Kidney (tissue), 14 donors: ENCODE measurements around the gene RGS3. TPM values are rescaled to one million over a fixed set of nuclear protein-coding genes. Genes with fewer than 3 reads are reported as not detected.

Experiments used
- DNase-seq, 5 donors: peaks; one replicate each; pipeline ENCODE4 v3.0.0-alpha.2; 2013 to 2020
- FAIRE-seq: peaks from 2 replicates; lab custom pipeline; 2012; peaks lifted over from hg19 to GRCh38; lab: Jason Lieb, UNC
- H3K27ac ChIP-seq, 2 donors: one replicate each; pipeline ENCODE4 v1.7.0; 2013; ENCODE audit warnings: low read depth in 2 of 2, low read length in 2 of 2, inconsistent platforms in 1 of 2
- H3K27me3 ChIP-seq: one replicate; pipeline ENCODE4 v1.7.1; 2013; ENCODE audit warnings: low read length, inconsistent platforms; ENCODE audit not compliant: control insufficient read depth, insufficient read depth
- H3K36me3 ChIP-seq, 3 donors: one replicate each; pipeline versions ENCODE4 v1.7.0 to v1.7.1; 2013; ENCODE audit warnings: low read length in 3 of 3, control low read depth in 1 of 3, inconsistent platforms in 1 of 3; ENCODE audit not compliant: insufficient read depth in 3 of 3, control insufficient read depth in 2 of 3
- H3K4me1 ChIP-seq, 3 donors: one replicate each; pipeline versions ENCODE4 v1.7.0 to v1.7.1; 2013; ENCODE audit warnings: low read length in 3 of 3, inconsistent platforms in 1 of 3, low read depth in 1 of 3; ENCODE audit not compliant: control insufficient read depth in 2 of 3, insufficient read depth in 2 of 3
- H3K4me3 ChIP-seq, 3 donors: one replicate each; pipeline versions ENCODE4 v1.7.0 to v1.8.1; 2013; ENCODE audit warnings: low read length in 3 of 3, control low read depth in 1 of 3, inconsistent platforms in 1 of 3
- H3K9ac ChIP-seq, 3 donors: one replicate each; pipeline versions ENCODE4 v1.7.0 to v1.7.1; 2013; ENCODE audit warnings: low read length in 3 of 3, control low read depth in 1 of 3, inconsistent platforms in 1 of 3
- H3K9me3 ChIP-seq, 3 donors: one replicate each; pipeline versions ENCODE4 v1.7.0 to v1.7.1; 2013; ENCODE audit warnings: low read length in 3 of 3, control low read depth in 1 of 3, inconsistent platforms in 1 of 3; ENCODE audit not compliant: control insufficient read depth in 2 of 3, insufficient read depth in 1 of 3
- intact Hi-C: fragments of 100-400 bp; cut with DNase I; formaldehyde crosslinking; loops from one replicate; pipeline ENCODE4 v1.11.1; 2022
- polyA plus RNA-seq: library from polyadenylated mRNA; stranded (reverse); fragments of 350-450 nt; fragmentation: Illumina TruSeq; extraction: RNeasy Lipid Tissue Mini Kit (QIAGEN cat#74804); gene quantifications from one replicate; pipeline ENCODE4 v1.2.3, GENCODE V29; 2014; ENCODE audit warnings: low read depth, low replicate concordance; ENCODE audit not compliant: insufficient read depth
- total RNA-seq: library from RNA; stranded (reverse); fragmentation: NEBNext Ultra II Directional; extraction: Animal tissue kit (Norgen Biotek cat#: 25700); gene quantifications from one replicate; pipeline ENCODE4 v1.2.1, GENCODE V29; 2021
- TF ChIP-seq, protein P1 (sequence below): IDR thresholded peaks from 3 replicates; pipeline ENCODE4 v1.5.1; 2012; ENCODE audit warnings: mild to moderate bottlenecking, moderate library complexity, borderline replicate concordance; ENCODE audit not compliant: insufficient read depth; ENCODE audit errors: extremely low read depth
- donor health status: control.
- donor health status: control.
- donor health status: control.
- donor health status: control.
- donor health status: control.
- donor health status: DM: yes; HTN: yes; CAD: no.
- donor health status: Normal renal cell carcinoma (clear cell type).

Gene RGS3
- total and polyA plus RNA-seq, 2 donors from 2014 or later, result 114 to 137 TPM

DNA sequence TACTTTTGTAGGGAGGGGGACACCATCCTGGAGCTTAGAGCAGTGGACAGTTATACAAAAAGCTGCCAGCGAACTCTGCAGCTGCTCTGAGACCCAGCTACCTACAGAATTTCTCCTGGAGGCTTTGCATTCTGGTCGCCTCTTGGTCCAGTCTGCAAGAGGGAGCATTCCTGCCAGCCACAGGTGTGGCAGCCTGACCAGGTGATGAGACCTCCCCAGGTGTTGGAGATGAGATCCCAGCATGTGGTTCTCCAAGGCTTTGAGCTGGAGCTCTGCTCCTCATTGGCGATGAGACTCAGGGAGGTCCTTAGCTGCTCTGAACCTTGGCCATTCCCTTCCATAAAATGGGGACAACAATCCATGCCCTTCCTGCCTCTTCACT, 69.3 kb downstream of the RGS3 start:
- intact Hi-C loops, result no loop called here
- DNase-seq (no peak), FAIRE-seq (no peak)
- no peak overlapping the region for H3K4me3 ChIP-seq
- TF ChIP-seq, protein P1, sequence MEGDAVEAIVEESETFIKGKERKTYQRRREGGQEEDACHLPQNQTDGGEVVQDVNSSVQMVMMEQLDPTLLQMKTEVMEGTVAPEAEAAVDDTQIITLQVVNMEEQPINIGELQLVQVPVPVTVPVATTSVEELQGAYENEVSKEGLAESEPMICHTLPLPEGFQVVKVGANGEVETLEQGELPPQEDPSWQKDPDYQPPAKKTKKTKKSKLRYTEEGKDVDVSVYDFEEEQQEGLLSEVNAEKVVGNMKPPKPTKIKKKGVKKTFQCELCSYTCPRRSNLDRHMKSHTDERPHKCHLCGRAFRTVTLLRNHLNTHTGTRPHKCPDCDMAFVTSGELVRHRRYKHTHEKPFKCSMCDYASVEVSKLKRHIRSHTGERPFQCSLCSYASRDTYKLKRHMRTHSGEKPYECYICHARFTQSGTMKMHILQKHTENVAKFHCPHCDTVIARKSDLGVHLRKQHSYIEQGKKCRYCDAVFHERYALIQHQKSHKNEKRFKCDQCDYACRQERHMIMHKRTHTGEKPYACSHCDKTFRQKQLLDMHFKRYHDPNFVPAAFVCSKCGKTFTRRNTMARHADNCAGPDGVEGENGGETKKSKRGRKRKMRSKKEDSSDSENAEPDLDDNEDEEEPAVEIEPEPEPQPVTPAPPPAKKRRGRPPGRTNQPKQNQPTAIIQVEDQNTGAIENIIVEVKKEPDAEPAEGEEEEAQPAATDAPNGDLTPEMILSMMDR, result no peak
- peaks cover 0 to 17% (median 1%) of the 10 kb centered on the region in 3 donors for H3K4me1 ChIP-seq
- no peak overlapping the region for H3K9ac ChIP-seq
- H3K36me3 ChIP-seq, result peaks cover 0 to 41% (median 22%) of the 10 kb centered on the region in 3 donors
- H3K27me3 ChIP-seq, result no peaks in the 10 kb centered on the region
- H3K9me3 ChIP-seq, result no peaks in the 10 kb centered on the region
- no peak overlapping the region for H3K27ac ChIP-seq

DNA sequence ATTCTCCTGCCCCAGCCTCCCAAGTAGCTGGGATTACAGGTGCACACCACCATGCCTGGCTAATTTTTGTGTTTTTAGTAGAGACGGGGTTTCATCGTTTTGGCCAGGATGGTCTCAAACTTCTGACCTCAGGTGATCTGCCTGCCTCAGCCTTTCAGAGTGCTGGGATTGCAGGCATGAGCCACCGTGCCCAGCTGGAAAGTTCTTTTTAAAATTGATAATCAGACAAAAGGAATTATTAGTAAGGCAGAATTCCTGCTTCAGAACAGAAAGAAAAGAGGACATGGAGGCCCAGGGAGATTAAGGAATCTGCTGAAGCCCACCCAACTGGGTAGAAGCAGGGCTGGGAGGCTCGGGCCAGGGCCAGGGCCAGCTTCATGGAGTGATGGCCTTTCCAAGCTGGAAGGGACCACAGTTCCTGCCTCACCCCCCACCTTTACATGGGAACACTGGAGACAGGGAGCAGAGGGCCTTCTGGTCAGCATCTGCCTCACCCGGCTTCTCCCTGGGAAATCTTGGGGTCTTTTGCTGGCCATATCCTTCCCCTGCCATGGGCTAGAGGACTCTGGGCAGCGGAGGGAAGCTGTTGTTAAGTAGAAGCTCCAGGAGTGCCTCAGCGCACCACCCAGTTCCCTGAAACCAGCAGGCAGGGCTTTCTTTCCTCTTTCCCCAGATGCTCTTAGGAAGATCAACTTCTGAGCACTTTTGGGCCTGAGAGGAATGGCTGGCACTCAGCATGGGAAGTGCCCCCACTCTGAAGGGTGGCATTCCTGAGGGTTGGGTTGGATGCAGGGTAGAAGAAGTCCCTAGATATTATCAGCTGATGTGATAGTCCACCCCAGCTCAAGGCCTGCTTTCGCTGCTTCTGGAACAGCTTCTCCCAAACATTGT, 70.1 kb downstream of the RGS3 start:
- Histone ChIP-seq H3K9me3 (no peaks in the 10 kb centered on the region), H3K27me3 (no peaks in the 10 kb centered on the region), H3K27ac (no peak overlapping the region), H3K4me1 (peaks cover 0 to 12% (median 4%) of the 10 kb centered on the region in 3 donors), H3K4me3 (no peak overlapping the region), H3K36me3 (peaks cover 0 to 42% (median 22%) of the 10 kb centered on the region in 3 donors), H3K9ac (no peak overlapping the region)
- intact Hi-C loops, result no loop called here
- TF ChIP-seq, protein P1, result no peak
- FAIRE-seq (no peak), DNase-seq (no peak)

DNA sequence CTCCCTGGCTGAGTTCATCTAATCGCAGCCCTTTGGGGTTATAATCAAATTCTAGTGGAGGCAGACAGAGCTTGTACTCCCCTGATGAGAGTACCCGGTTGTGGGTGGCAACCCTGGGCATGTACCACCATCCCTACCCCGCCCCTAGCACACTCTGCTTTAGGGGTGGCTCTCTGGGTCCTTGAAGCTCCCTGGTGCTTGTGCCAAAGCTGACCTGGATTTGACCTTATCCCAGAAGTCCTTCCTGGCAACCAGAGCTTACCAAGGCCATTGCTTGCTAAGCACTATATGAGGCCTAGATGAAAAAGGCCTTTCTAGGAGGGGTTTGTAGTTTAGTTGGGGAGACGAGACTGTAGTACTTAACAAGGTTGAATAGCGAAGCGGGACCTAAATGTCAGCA, 72.2 kb downstream of the RGS3 start:
- DNase-seq (peak in 1 of 5 donors; percentile 32), FAIRE-seq (no peak)
- no peaks in the 10 kb centered on the region for H3K9me3 ChIP-seq
- H3K36me3 ChIP-seq, result peaks cover 0 to 21% (median 20%) of the 10 kb centered on the region in 3 donors
- no peak overlapping the region for H3K27ac ChIP-seq
- no peak overlapping the region for H3K4me3 ChIP-seq
- intact Hi-C loops, result no loop called here
- H3K4me1 ChIP-seq, result peaks cover 0 to 17% (median 4%) of the 10 kb centered on the region in 3 donors
- TF ChIP-seq, protein P1, result no peak
- H3K9ac ChIP-seq, result no peak overlapping the region
- no peaks in the 10 kb centered on the region for H3K27me3 ChIP-seq
